SK-N-SH treated with all-trans-retinoic acid at 6 μM for 48 hours (cell line): Measurements from ENCODE around the gene E2F2.

Experiments
- ARNTL ChIP-seq: fragments of 450-650 bp; formaldehyde crosslinking; IDR thresholded peaks from 2 replicates; pipeline ENCODE4 v1.5.0; 2020; ENCODE audit warnings: low read depth, mild to moderate bottlenecking, moderate library complexity, borderline replicate concordance
- ESRRG ChIP-seq: fragments of 250-450 bp; sonication (Bioruptor Pico); IDR thresholded peaks from 2 replicates; pipeline ENCODE4 v1.6.1; 2021; ENCODE audit warnings: mild to moderate bottlenecking
- PPARA ChIP-seq: fragments of 250-450 bp; sonication (Bioruptor Pico); IDR thresholded peaks from 2 replicates; pipeline ENCODE4 v1.5.0; 2020; ENCODE audit warnings: mild to moderate bottlenecking, borderline replicate concordance
- SNAI2 ChIP-seq: fragments of 250-450 bp; sonication (Bioruptor Pico); IDR thresholded peaks from 2 replicates; pipeline ENCODE4 v1.5.0; 2020; ENCODE audit warnings: mild to moderate bottlenecking, moderate library complexity
- TCF4 ChIP-seq: fragments of 250-450 bp; sonication (Bioruptor Pico); IDR thresholded peaks from 2 replicates; pipeline ENCODE4 v1.8.0; 2021; ENCODE audit warnings: mild to moderate bottlenecking, moderate library complexity, borderline replicate concordance
- ZNF565 ChIP-seq: fragments of 450-650 bp; formaldehyde crosslinking; conservative IDR thresholded peaks from 2 replicates; pipeline ENCODE4 v1.5.0; 2020; ENCODE audit warnings: low read depth, mild to moderate bottlenecking, moderate library complexity
- ZNF8 ChIP-seq: fragments of 450-650 bp; formaldehyde crosslinking; IDR thresholded peaks from 2 replicates; pipeline ENCODE4 v1.5.0; 2020; ENCODE audit warnings: mild to moderate bottlenecking, moderate library complexity
- TF ChIP-seq, protein P1 (sequence below): fragments of 250-450 bp; sonication (Bioruptor Pico); IDR thresholded peaks from 2 replicates; pipeline ENCODE4 v1.8.0; 2021; ENCODE audit warnings: low read depth, mild to moderate bottlenecking, moderate library complexity, borderline replicate concordance

DNA sequence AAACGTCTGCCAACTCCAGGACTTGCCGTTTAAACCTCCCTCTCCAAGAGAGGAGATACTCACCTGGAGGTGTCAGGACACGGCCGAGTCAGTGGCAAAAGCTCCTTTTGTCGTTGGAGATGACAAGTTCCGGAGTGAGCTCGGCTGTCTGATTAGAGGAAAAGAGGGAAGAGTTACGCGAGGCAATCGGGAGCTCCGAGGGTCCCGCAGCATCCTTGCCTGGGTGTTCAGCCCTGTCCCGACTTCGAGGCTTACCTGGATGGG, 27.8 kb upstream of the E2F2 start:
- no peak for TF ChIP-seq SNAI2 (CRISPR knock-in tag)
- TF ChIP-seq TCF4 (CRISPR knock-in tag): no peak
- TF ChIP-seq PPARA (CRISPR knock-in tag): no peak
- TF ChIP-seq, protein P1, sequence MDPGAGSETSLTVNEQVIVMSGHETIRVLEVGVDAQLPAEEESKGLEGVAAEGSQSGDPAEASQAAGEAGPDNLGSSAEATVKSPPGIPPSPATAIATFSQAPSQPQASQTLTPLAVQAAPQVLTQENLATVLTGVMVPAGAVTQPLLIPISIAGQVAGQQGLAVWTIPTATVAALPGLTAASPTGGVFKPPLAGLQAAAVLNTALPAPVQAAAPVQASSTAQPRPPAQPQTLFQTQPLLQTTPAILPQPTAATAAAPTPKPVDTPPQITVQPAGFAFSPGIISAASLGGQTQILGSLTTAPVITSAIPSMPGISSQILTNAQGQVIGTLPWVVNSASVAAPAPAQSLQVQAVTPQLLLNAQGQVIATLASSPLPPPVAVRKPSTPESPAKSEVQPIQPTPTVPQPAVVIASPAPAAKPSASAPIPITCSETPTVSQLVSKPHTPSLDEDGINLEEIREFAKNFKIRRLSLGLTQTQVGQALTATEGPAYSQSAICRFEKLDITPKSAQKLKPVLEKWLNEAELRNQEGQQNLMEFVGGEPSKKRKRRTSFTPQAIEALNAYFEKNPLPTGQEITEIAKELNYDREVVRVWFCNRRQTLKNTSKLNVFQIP (CRISPR knock-in tag): no peak
- TF ChIP-seq ESRRG: no peak
- no peak for TF ChIP-seq ZNF565 (CRISPR knock-in tag)
- no peak for TF ChIP-seq ZNF8 (CRISPR knock-in tag)
- no peak for TF ChIP-seq ARNTL (CRISPR knock-in tag)
